ENCODE data around the gene LCE6A. TPM values are rescaled to one million over a fixed set of nuclear protein-coding genes. Genes with fewer than 3 reads are reported as not detected.

The LCE6A gene
- polyA plus RNA-seq, 4 donors, result not detected

- H3K4me1 ChIP-seq (ENCODE audit: control insufficient read depth in 3 of 3, insufficient read depth in 2 of 3, low read depth in 1 of 3, low read length in 2 of 3), result no peaks in the 10 kb centered on the region
- H3K9me3 ChIP-seq (ENCODE audit: control insufficient read depth in 2 of 2, insufficient read depth in 1 of 2, low read depth in 1 of 2, low read length in 1 of 2), result no peaks in the 10 kb centered on the region
- H3K36me3 ChIP-seq (ENCODE audit: control insufficient read depth in 3 of 3, insufficient read depth in 2 of 3, low read depth in 1 of 3, low read length in 3 of 3), result no peaks in the 10 kb centered on the region
- no peak overlapping the region for H3K27ac ChIP-seq (ENCODE audit: low read depth in 1 of 3, low read length in 2 of 3)
- no peak for FAIRE-seq
- 78 to 91% (median 87%) methylated on average over 1 of the region's 1 CpG for WGBS, 3 donors
- H3K27me3 ChIP-seq (ENCODE audit: control insufficient read depth in 3 of 3, insufficient read depth in 3 of 3, low read length in 3 of 3), result peaks cover 0 to 2% (median 0%) of the 10 kb centered on the region in 3 donors
- no peak for DNase-seq
- no peak overlapping the region for H3K4me3 ChIP-seq (ENCODE audit: low read depth in 1 of 3, low read length in 3 of 3)
These were observed 45.5 kb downstream of the LCE6A start for GRCh38 chr1:152888126-152888525.

Other genes with a start within 250 kb of the LCE6A start
- gene LCE3C, start 242.6 kb upstream of the LCE6A start, polyA plus RNA-seq, result not detected
- not detected for gene LCE3B, start 229.0 kb upstream of the LCE6A start, polyA plus RNA-seq
- not detected for gene LCE3A, start 219.8 kb upstream of the LCE6A start, polyA plus RNA-seq
- gene LCE2D, start 179.5 kb upstream of the LCE6A start, polyA plus RNA-seq, result not detected
- gene LCE2C, start 167.6 kb upstream of the LCE6A start, polyA plus RNA-seq, result not detected
- not detected for gene LCE2B, start 156.7 kb upstream of the LCE6A start, polyA plus RNA-seq
- 1 to 10 TPM in 1 of 4 donors, under 1 TPM in 1, not detected in 2; 0.16 to 6.8 TPM for gene LCE2A, start 144.5 kb upstream of the LCE6A start, polyA plus RNA-seq
- not detected for gene LCE4A, start 134.7 kb upstream of the LCE6A start, polyA plus RNA-seq
- gene KPRP, start 84.8 kb upstream of the LCE6A start, polyA plus RNA-seq, result not detected
- not detected for gene LCE1F, start 67.7 kb upstream of the LCE6A start, polyA plus RNA-seq
- not detected for gene LCE1E, start 56.6 kb upstream of the LCE6A start, polyA plus RNA-seq
- not detected for gene LCE1D, start 46.1 kb upstream of the LCE6A start, polyA plus RNA-seq
- not detected for gene LCE1C, start 36.2 kb upstream of the LCE6A start, polyA plus RNA-seq
- not detected for gene LCE1B, start 30.9 kb upstream of the LCE6A start, polyA plus RNA-seq
- gene LCE1A, start 15.4 kb upstream of the LCE6A start, polyA plus RNA-seq, result not detected
- not detected for gene LCE7A, start 17.1 kb downstream of the LCE6A start, polyA plus RNA-seq
- gene SMCP, start 35.5 kb downstream of the LCE6A start, polyA plus RNA-seq, result not detected
- under 1 TPM in 2 of 4 donors, not detected in 2; 0.03 to 0.45 TPM for gene IVL, start 65.7 kb downstream of the LCE6A start, polyA plus RNA-seq
- not detected for gene SPRR5, start 104.3 kb downstream of the LCE6A start, polyA plus RNA-seq
- gene SPRR4, start 127.8 kb downstream of the LCE6A start, polyA plus RNA-seq, result not detected
- not detected for gene SPRR1A, start 141.2 kb downstream of the LCE6A start, polyA plus RNA-seq
- gene SPRR3, start 158.9 kb downstream of the LCE6A start, polyA plus RNA-seq, result 10 to 100 TPM in 2 of 4 donors, 1 to 10 TPM in 1, not detected in 1; 3.0 to 16.1 (median 10.3) TPM
- 1 to 10 TPM in 2 of 4 donors, under 1 TPM in 1, not detected in 1; 0.27 to 3.2 (median 1.6) TPM for gene SPRR1B, start 188.3 kb downstream of the LCE6A start, polyA plus RNA-seq
- under 1 TPM in 1 of 4 donors, not detected in 3; 0.49 TPM for gene SPRR2D, start 198.3 kb downstream of the LCE6A start, polyA plus RNA-seq
- gene SPRR2A, start 214.7 kb downstream of the LCE6A start, polyA plus RNA-seq, result 1 to 10 TPM in 2 of 4 donors, under 1 TPM in 1, not detected in 1; 0.67 to 2.2 (median 2.0) TPM
- gene SPRR2B, start 228.8 kb downstream of the LCE6A start, polyA plus RNA-seq, result not detected

Measured in small intestine (tissue), 7 donors.